Measurements from ENCODE around the gene FAM24B. TPM values are rescaled to one million over a fixed set of nuclear protein-coding genes. Genes with fewer than 3 reads are reported as not detected.

The FAM24B gene
- total and polyA plus RNA-seq, 2 donors (not counting 3 experiments of a cell fraction or from before 2014, with no cell fraction given), result 9.3 to 10.6 TPM

DNA sequence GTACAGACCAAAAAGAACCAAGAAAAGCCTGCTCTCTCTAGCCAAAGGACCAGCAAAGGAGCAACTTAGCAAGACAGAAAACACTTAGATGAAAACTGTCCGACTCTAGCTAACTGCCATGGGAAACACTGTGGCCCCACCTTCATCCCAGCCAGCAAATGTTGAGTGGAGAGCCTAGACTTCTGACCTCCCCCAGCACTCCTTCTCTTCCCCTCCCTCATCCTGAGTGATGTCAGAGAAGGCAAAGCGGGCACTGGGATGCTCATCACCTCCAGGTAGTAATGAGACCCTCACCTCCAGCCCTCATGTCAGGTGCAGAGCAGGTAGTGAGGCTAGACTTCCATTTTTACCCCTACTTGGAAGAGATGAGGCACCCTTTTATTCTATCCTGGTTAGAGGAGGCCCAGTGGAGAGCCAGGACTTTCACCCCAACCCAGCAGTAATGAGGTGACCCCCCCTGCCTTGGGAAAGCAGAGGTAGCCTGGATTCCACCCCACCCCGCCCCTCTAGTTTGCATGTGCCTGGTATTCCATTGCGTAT is 50.6 kb downstream of the FAM24B start:
- dilution Hi-C loops (cut with MboI; ENCODE audit: extremely low pct_ligation_motif_present, low sequenced_read_pairs) (no loop called here), intact Hi-C loops (cut with micrococcal nuclease) (no loop called here)
- H3K27me3 ChIP-seq (ENCODE audit: control insufficient read depth in 2 of 2, insufficient read depth in 2 of 2, low read length in 2 of 2), result peaks cover 2 to 11% of the 10 kb centered on the region in 2 experiments
- H3K79me2 ChIP-seq (ENCODE audit: control insufficient read depth, insufficient read depth, low read length), result no peaks in the 10 kb centered on the region
- H3K27ac ChIP-seq (ENCODE audit: insufficient read depth, low read depth, low read length), result no peak overlapping the region
- TF ChIP-seq, protein P1, sequence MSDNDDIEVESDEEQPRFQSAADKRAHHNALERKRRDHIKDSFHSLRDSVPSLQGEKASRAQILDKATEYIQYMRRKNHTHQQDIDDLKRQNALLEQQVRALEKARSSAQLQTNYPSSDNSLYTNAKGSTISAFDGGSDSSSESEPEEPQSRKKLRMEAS (IDR thresholded peaks at IDR 0.05; ENCODE audit: insufficient read depth, insufficient read length), result no peak
- no peak for TF ChIP-seq GATA2 (IDR thresholded peaks at IDR 0.05; ENCODE audit: insufficient read depth, insufficient read length, low read depth, low read length)
- TF ChIP-seq EZH2 (IDR thresholded peaks at IDR 0.05; ENCODE audit: borderline replicate concordance, low read depth, low read length, severe bottlenecking), result no peak
- no peak for TF ChIP-seq JUN (IDR thresholded peaks at IDR 0.05; ENCODE audit: borderline replicate concordance, insufficient read depth, insufficient read length, low read depth)
- TF ChIP-seq, protein P2, sequence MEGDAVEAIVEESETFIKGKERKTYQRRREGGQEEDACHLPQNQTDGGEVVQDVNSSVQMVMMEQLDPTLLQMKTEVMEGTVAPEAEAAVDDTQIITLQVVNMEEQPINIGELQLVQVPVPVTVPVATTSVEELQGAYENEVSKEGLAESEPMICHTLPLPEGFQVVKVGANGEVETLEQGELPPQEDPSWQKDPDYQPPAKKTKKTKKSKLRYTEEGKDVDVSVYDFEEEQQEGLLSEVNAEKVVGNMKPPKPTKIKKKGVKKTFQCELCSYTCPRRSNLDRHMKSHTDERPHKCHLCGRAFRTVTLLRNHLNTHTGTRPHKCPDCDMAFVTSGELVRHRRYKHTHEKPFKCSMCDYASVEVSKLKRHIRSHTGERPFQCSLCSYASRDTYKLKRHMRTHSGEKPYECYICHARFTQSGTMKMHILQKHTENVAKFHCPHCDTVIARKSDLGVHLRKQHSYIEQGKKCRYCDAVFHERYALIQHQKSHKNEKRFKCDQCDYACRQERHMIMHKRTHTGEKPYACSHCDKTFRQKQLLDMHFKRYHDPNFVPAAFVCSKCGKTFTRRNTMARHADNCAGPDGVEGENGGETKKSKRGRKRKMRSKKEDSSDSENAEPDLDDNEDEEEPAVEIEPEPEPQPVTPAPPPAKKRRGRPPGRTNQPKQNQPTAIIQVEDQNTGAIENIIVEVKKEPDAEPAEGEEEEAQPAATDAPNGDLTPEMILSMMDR (IDR thresholded peaks at IDR 0.05; ENCODE audit: extremely low read depth in 1 of 2, insufficient read depth in 1 of 2, low read depth in 1 of 2, low read length in 2 of 2), result no peak
- no peak for TF ChIP-seq MYC (IDR thresholded peaks at IDR 0.05; ENCODE audit: low read depth, low read length)
- TF ChIP-seq POLR2AphosphoS5 (IDR thresholded peaks at IDR 0.05; ENCODE audit: insufficient read depth, low read depth, low read length), result no peak
- TF ChIP-seq FOS (IDR thresholded peaks at IDR 0.05; ENCODE audit: borderline replicate concordance, insufficient read depth, low read length), result no peak
- no peak for TF ChIP-seq POLR2A (IDR thresholded peaks at IDR 0.05; ENCODE audit: low read depth, low read length)
- POLR2A ChIA-PET, result no interaction called here
- no peaks in the 10 kb centered on the region for H4K20me1 ChIP-seq (replicated peaks; ENCODE audit: control insufficient read depth, extremely low read depth, insufficient read depth, low read length)
- CTCF ChIA-PET, result no interaction called here
- FAIRE-seq (no peak), DNase-seq (ENCODE audit: low read depth, low spot score) (no peak)
- no peak overlapping the region for H2AFZ ChIP-seq (ENCODE audit: low read depth, low read length)
- BruUV-seq (replicated peaks), result no TSS peak
- no peaks in the 10 kb centered on the region for H3K4me1 ChIP-seq (ENCODE audit: control insufficient read depth, extremely low read depth, insufficient read depth, low read length)
- H3K36me3 ChIP-seq (ENCODE audit: control insufficient read depth in 2 of 2, extremely low read depth in 1 of 2, insufficient read depth in 2 of 2, low read length in 2 of 2), result peaks cover 0 to 2% of the 10 kb centered on the region in 2 experiments
- H3K9ac ChIP-seq (replicated peaks; ENCODE audit: extremely low read depth, insufficient read depth, low read length), result no peak overlapping the region
- H3K9me1 ChIP-seq (replicated peaks; ENCODE audit: control insufficient read depth, extremely low read depth, insufficient read depth, low read length), result no peaks in the 10 kb centered on the region
- no peaks in the 10 kb centered on the region for H3K9me3 ChIP-seq (replicated peaks; ENCODE audit: control insufficient read depth, insufficient read depth, low read length)
- no peak overlapping the region for H3K4me2 ChIP-seq (ENCODE audit: insufficient read depth, low read length)
- H3K4me3 ChIP-seq (replicated peaks in 1 of 3; ENCODE audit: insufficient read depth in 1 of 3, low read depth in 1 of 3, low read length in 3 of 3), result no peak overlapping the region
